Neuron (in vitro differentiated cells): ENCODE data around the gene GARIN5A.

Experiments
- H2AFZ ChIP-seq: one replicate; pipeline ENCODE4 v1.6.1; 2013; ENCODE audit warnings: low read depth, mild to moderate bottlenecking, inconsistent platforms, low read length, moderate library complexity
- H3K27me3 ChIP-seq: one replicate; pipeline ENCODE4 v1.6.1; 2013; ENCODE audit warnings: low read length; ENCODE audit not compliant: insufficient read depth
- H3K36me3 ChIP-seq: one replicate; pipeline ENCODE4 v1.6.1; 2013; ENCODE audit warnings: low read length; ENCODE audit not compliant: insufficient read depth
- H3K4me1 ChIP-seq: one replicate; pipeline ENCODE4 v1.6.1; 2013; ENCODE audit warnings: low read length; ENCODE audit not compliant: insufficient read depth
- H3K4me3 ChIP-seq: 2 replicates; pipeline ENCODE4 v1.5.1; 2013; ENCODE audit warnings: mild to moderate bottlenecking, low read length, moderate library complexity
- H3K9me3 ChIP-seq: one replicate; pipeline ENCODE4 v1.6.1; 2013; ENCODE audit warnings: low read length

GARIN5A gene

GRCh38 chr19:50427318-50427925 is 49.2 kb downstream of the GARIN5A start:
- no peaks in the 10 kb centered on the region for H3K36me3 ChIP-seq
- H3K4me3 ChIP-seq, result no peak overlapping the region

GRCh38 chr19:50425581-50425980 is 51.1 kb downstream of the GARIN5A start:
- Histone ChIP-seq H3K9me3 (no peaks in the 10 kb centered on the region), H3K27me3 (peaks cover 16% of the 10 kb centered on the region), H3K4me3 (no peak overlapping the region), H3K36me3 (no peaks in the 10 kb centered on the region), H2AFZ (no peak overlapping the region), H3K4me1 (no peaks in the 10 kb centered on the region)

More at GRCh38 chr19:50427318-50427925, 49.2 kb downstream of the GARIN5A start:
- Histone ChIP-seq H3K27me3 (peaks cover 22% of the 10 kb centered on the region), H2AFZ (no peak overlapping the region), H3K4me1 (peaks cover 7% of the 10 kb centered on the region), H3K9me3 (no peaks in the 10 kb centered on the region)

GRCh38 chr19:50423279-50424113 is 53.2 kb downstream of the GARIN5A start:
- no peaks in the 10 kb centered on the region for H3K9me3 ChIP-seq
- H2AFZ ChIP-seq, result no peak overlapping the region
- no peaks in the 10 kb centered on the region for H3K36me3 ChIP-seq
- H3K4me3 ChIP-seq, result no peak overlapping the region
- H3K4me1 ChIP-seq, result no peaks in the 10 kb centered on the region
- H3K27me3 ChIP-seq, result peaks cover 4% of the 10 kb centered on the region

GRCh38 chr19:50422397-50423278 is 54.0 kb downstream of the GARIN5A start:
- no peaks in the 10 kb centered on the region for H3K4me1 ChIP-seq
- H3K36me3 ChIP-seq, result no peaks in the 10 kb centered on the region
- no peak overlapping the region for H3K4me3 ChIP-seq
- H2AFZ ChIP-seq, result no peak overlapping the region
- no peaks in the 10 kb centered on the region for H3K27me3 ChIP-seq
- no peaks in the 10 kb centered on the region for H3K9me3 ChIP-seq

- Histone ChIP-seq H3K27me3 (no peaks in the 10 kb centered on the region), H2AFZ (no peak overlapping the region), H3K4me3 (no peak overlapping the region), H3K9me3 (no peaks in the 10 kb centered on the region), H3K4me1 (no peaks in the 10 kb centered on the region), H3K36me3 (no peaks in the 10 kb centered on the region)
Measured at GRCh38 chr19:50420808-50421207, 55.8 kb downstream of the GARIN5A start.

- no peaks in the 10 kb centered on the region for H3K4me1 ChIP-seq
- H3K9me3 ChIP-seq, result no peaks in the 10 kb centered on the region
- no peaks in the 10 kb centered on the region for H3K27me3 ChIP-seq
- no peaks in the 10 kb centered on the region for H3K36me3 ChIP-seq
- H3K4me3 ChIP-seq, result no peak overlapping the region
- no peak overlapping the region for H2AFZ ChIP-seq
Measured at GRCh38 chr19:50420127-50420526, 56.5 kb downstream of the GARIN5A start.

GRCh38 chr19:50419580-50420035 is 57.0 kb downstream of the GARIN5A start:
- no peaks in the 10 kb centered on the region for H3K9me3 ChIP-seq
- no peaks in the 10 kb centered on the region for H3K36me3 ChIP-seq
- no peak overlapping the region for H3K4me3 ChIP-seq
- no peaks in the 10 kb centered on the region for H3K27me3 ChIP-seq
- no peak overlapping the region for H2AFZ ChIP-seq
- no peaks in the 10 kb centered on the region for H3K4me1 ChIP-seq

GRCh38 chr19:50419022-50419579 is 57.5 kb downstream of the GARIN5A start:
- Histone ChIP-seq H3K4me1 (no peaks in the 10 kb centered on the region), H3K4me3 (no peak overlapping the region), H3K36me3 (peaks cover under 1% of the 10 kb centered on the region), H2AFZ (no peak overlapping the region), H3K27me3 (no peaks in the 10 kb centered on the region), H3K9me3 (no peaks in the 10 kb centered on the region)

- H3K4me3 ChIP-seq, result no peak within 1 kb of the TSS
Measured at GRCh38 chr19:50418176-50419021, 58.2 kb downstream of the GARIN5A start, which contains the start of gene SPIB. Gene SPIB, plus strand, starts transcription at chr19:50418938. Its CDS starts 25 bp downstream, at chr19:50418963.

GRCh38 chr19:50417111-50418081 is 59.3 kb downstream of the GARIN5A start:
- Histone ChIP-seq H3K36me3 (peaks cover 8% of the 10 kb centered on the region), H3K4me3 (no peak overlapping the region), H3K9me3 (no peaks in the 10 kb centered on the region), H3K27me3 (no peaks in the 10 kb centered on the region), H2AFZ (no peak overlapping the region), H3K4me1 (no peaks in the 10 kb centered on the region)

More at GRCh38 chr19:50418176-50419021, 58.2 kb downstream of the GARIN5A start, which contains the start of gene SPIB:
- no peak within 1 kb of the TSS for H2AFZ ChIP-seq
- peaks cover 6% of the 10 kb centered on the region for H3K36me3 ChIP-seq
- no peaks in the 10 kb centered on the region for H3K9me3 ChIP-seq
- H3K4me1 ChIP-seq, result no peaks in the 10 kb centered on the region
- H3K27me3 ChIP-seq, result no peaks in the 10 kb centered on the region
